ENCODE measurements around the gene PTCSC3.

The PTCSC3 gene

DNA sequence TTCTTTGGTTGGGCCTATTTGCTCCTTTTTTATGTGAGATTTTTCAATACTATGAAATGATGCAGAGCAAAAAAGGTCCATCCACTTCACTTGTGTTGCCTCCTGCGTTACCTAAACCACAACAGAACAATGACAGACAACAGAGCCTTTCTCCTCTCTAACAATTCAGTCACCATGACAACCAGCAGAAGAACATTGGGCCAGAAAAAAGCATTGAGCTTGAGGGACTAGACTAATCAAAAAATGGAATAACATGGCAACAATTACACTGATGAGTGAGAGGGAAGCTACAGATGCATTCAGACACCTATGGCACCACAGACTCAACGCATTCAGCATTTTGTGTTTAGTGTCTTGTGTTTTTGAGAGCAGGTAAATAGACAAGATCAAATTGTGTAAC lies 44.6 kb upstream of the PTCSC3 start:
- H3K27ac ChIP-seq (replicated peaks), result no peak overlapping the region
- TF ChIP-seq GABPA (IDR thresholded peaks at IDR 0.05; ENCODE audit: low read depth) (no peak), POLR2AphosphoS5 (IDR thresholded peaks at IDR 0.05; ENCODE audit: low read depth) (no peak), SPI1 (IDR thresholded peaks at IDR 0.05; ENCODE audit: borderline replicate concordance, low read depth) (no peak)
- TF ChIP-seq, protein P1, sequence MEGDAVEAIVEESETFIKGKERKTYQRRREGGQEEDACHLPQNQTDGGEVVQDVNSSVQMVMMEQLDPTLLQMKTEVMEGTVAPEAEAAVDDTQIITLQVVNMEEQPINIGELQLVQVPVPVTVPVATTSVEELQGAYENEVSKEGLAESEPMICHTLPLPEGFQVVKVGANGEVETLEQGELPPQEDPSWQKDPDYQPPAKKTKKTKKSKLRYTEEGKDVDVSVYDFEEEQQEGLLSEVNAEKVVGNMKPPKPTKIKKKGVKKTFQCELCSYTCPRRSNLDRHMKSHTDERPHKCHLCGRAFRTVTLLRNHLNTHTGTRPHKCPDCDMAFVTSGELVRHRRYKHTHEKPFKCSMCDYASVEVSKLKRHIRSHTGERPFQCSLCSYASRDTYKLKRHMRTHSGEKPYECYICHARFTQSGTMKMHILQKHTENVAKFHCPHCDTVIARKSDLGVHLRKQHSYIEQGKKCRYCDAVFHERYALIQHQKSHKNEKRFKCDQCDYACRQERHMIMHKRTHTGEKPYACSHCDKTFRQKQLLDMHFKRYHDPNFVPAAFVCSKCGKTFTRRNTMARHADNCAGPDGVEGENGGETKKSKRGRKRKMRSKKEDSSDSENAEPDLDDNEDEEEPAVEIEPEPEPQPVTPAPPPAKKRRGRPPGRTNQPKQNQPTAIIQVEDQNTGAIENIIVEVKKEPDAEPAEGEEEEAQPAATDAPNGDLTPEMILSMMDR (IDR thresholded peaks at IDR 0.05; ENCODE audit: insufficient read depth, low read length), result no peak
- TF ChIP-seq, protein P2, sequence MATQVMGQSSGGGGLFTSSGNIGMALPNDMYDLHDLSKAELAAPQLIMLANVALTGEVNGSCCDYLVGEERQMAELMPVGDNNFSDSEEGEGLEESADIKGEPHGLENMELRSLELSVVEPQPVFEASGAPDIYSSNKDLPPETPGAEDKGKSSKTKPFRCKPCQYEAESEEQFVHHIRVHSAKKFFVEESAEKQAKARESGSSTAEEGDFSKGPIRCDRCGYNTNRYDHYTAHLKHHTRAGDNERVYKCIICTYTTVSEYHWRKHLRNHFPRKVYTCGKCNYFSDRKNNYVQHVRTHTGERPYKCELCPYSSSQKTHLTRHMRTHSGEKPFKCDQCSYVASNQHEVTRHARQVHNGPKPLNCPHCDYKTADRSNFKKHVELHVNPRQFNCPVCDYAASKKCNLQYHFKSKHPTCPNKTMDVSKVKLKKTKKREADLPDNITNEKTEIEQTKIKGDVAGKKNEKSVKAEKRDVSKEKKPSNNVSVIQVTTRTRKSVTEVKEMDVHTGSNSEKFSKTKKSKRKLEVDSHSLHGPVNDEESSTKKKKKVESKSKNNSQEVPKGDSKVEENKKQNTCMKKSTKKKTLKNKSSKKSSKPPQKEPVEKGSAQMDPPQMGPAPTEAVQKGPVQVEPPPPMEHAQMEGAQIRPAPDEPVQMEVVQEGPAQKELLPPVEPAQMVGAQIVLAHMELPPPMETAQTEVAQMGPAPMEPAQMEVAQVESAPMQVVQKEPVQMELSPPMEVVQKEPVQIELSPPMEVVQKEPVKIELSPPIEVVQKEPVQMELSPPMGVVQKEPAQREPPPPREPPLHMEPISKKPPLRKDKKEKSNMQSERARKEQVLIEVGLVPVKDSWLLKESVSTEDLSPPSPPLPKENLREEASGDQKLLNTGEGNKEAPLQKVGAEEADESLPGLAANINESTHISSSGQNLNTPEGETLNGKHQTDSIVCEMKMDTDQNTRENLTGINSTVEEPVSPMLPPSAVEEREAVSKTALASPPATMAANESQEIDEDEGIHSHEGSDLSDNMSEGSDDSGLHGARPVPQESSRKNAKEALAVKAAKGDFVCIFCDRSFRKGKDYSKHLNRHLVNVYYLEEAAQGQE (IDR thresholded peaks at IDR 0.05; ENCODE audit: insufficient replicate concordance, low read depth), result no peak
- peaks cover 5% of the 10 kb centered on the region for H3K27me3 ChIP-seq (ENCODE audit: insufficient read depth, poor library complexity, severe bottlenecking)
- no peak for DNase-seq (ENCODE audit: low read depth in 1 of 2, low spot score in 1 of 2)
- H3K4me3 ChIP-seq (replicated peaks; ENCODE audit: insufficient read depth, low read length), result no peak overlapping the region

DNA sequence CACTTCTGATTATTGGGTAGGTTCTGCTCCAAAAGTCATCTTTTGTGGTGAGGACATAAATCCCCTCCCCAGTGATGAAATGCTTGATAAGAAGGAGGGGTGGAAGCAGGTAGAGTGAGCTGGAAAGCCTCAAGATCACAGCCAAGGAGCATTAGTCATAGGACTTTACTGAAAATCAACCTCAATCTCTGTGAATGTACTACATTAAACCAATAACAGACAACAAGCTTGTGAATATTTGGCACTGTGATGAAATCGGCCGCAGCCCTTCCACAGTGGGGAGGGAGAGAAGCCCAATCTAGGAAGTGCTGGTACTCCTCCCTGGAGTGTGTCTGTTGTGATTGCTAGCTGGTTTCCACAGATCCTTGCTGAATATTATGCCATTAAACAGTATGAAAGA lies 41.2 kb upstream of the PTCSC3 start:
- DNase-seq (ENCODE audit: low read depth in 1 of 2, low spot score in 1 of 2), result no peak
- no peak overlapping the region for H3K27ac ChIP-seq (replicated peaks)
- no peak for TF ChIP-seq SPI1 (IDR thresholded peaks at IDR 0.05; ENCODE audit: borderline replicate concordance, low read depth)
- TF ChIP-seq POLR2AphosphoS5 (IDR thresholded peaks at IDR 0.05; ENCODE audit: low read depth), result no peak
- TF ChIP-seq, protein P1 (IDR thresholded peaks at IDR 0.05; ENCODE audit: insufficient read depth, low read length), result no peak
- TF ChIP-seq, protein P2 (IDR thresholded peaks at IDR 0.05; ENCODE audit: insufficient replicate concordance, low read depth), result no peak
- no peak for TF ChIP-seq GABPA (IDR thresholded peaks at IDR 0.05; ENCODE audit: low read depth)
- H3K27me3 ChIP-seq (ENCODE audit: insufficient read depth, poor library complexity, severe bottlenecking), result peaks cover 6% of the 10 kb centered on the region
- H3K4me3 ChIP-seq (replicated peaks; ENCODE audit: insufficient read depth, low read length), result no peak overlapping the region

DNA sequence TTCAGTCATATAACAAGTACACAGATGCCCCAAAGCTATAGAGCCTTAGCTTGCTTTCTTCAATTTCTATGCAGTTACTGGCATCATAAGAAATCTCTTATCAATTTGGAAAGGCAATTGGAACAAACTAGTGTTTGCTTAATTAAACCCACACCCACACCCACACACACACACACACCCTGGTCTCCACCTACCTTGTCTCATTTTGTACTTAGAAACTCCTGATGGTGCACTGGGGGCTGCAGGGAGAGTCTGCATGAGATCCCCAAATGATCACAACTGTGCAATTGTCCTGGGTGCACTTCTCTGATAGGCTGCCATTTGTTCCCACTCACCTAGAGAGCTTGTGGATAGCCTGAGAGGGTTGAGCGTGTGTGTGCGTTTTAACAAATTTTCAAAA lies 40.5 kb upstream of the PTCSC3 start:
- TF ChIP-seq, protein P1 (IDR thresholded peaks at IDR 0.05; ENCODE audit: insufficient read depth, low read length), result no peak
- TF ChIP-seq SPI1 (IDR thresholded peaks at IDR 0.05; ENCODE audit: borderline replicate concordance, low read depth), result no peak
- TF ChIP-seq GABPA (IDR thresholded peaks at IDR 0.05; ENCODE audit: low read depth), result no peak
- TF ChIP-seq POLR2AphosphoS5 (IDR thresholded peaks at IDR 0.05; ENCODE audit: low read depth), result no peak
- TF ChIP-seq, protein P2 (IDR thresholded peaks at IDR 0.05; ENCODE audit: insufficient replicate concordance, low read depth), result no peak
- DNase-seq (ENCODE audit: low read depth in 1 of 2, low spot score in 1 of 2), result no peak
- no peak overlapping the region for H3K27ac ChIP-seq (replicated peaks)
- peaks cover 6% of the 10 kb centered on the region for H3K27me3 ChIP-seq (ENCODE audit: insufficient read depth, poor library complexity, severe bottlenecking)
- no peak overlapping the region for H3K4me3 ChIP-seq (replicated peaks; ENCODE audit: insufficient read depth, low read length)

All from HL-60 (cell line).